Aorta (tissue), 5 donors: ENCODE measurements around the gene CYSTM1. TPM values are rescaled to one million over a fixed set of nuclear protein-coding genes. Genes with fewer than 3 reads are reported as not detected.
"Not testable (repeated sequence)": the region's sequence is repeated elsewhere in the genome, so short reads cannot be mapped to it uniquely, and the experiment has no call there.

Experiments
- ATAC-seq: fragments of 200-7000 bp; cut with Tn5 transposase; one replicate; pipeline ENCODE4 v1.9.1; 2022; ENCODE audit warnings: moderate library complexity; ENCODE audit not compliant: low FRiP score
- DNase-seq, 2 donors: peaks; one replicate each; pipeline ENCODE4 v3.0.0-alpha.2; 2020
- H3K27ac ChIP-seq, 2 donors: one replicate each; pipeline ENCODE4 v1.5.1; 2013; ENCODE audit warnings: low read length in 2 of 2, mild to moderate bottlenecking in 2 of 2, moderate library complexity in 2 of 2, control low read depth in 1 of 2, inconsistent platforms in 1 of 2, low read depth in 1 of 2
- H3K27me3 ChIP-seq, 2 donors: one replicate each; pipeline ENCODE4 v1.6.1; 2013; ENCODE audit warnings: control low read depth in 1 of 2, low read length in 1 of 2, mild to moderate bottlenecking in 1 of 2, moderate library complexity in 1 of 2; ENCODE audit not compliant: insufficient read depth in 2 of 2, control insufficient read depth in 1 of 2
- H3K36me3 ChIP-seq, 2 donors: one replicate each; pipeline ENCODE4 v1.6.1; 2013; ENCODE audit warnings: control low read depth in 1 of 2, low read length in 1 of 2, mild to moderate bottlenecking in 1 of 2; ENCODE audit not compliant: insufficient read depth in 2 of 2, control insufficient read depth in 1 of 2
- H3K4me1 ChIP-seq, 2 donors: one replicate each; pipeline ENCODE4 v1.6.1; 2013; ENCODE audit warnings: low read length in 2 of 2, control low read depth in 1 of 2, mild to moderate bottlenecking in 1 of 2, moderate library complexity in 1 of 2; ENCODE audit not compliant: insufficient read depth in 2 of 2, control insufficient read depth in 1 of 2
- H3K4me3 ChIP-seq, 2 donors: one replicate each; pipeline ENCODE4 v1.5.1; 2013; ENCODE audit warnings: low read length in 2 of 2, control low read depth in 1 of 2, mild to moderate bottlenecking in 1 of 2
- H3K9me3 ChIP-seq: one replicate; pipeline ENCODE4 v1.6.1; 2013; ENCODE audit warnings: mild to moderate bottlenecking, low read length; ENCODE audit not compliant: control insufficient read depth
- WGBS, 2 donors: extraction: QIAGEN DNeasy Blood & Tissue Kit; methylation state at CpG; one replicate each; pipeline ENCODE4 v1.1.7; 2013; 5-methylcytosine and 5-hydroxymethylcytosine counted together
- intact Hi-C, 2 donors: fragments of 100-400 bp; cut with DNase I; formaldehyde crosslinking; loops; one replicate each; pipeline versions ENCODE4 v1.14.2 to v1.15.0; 2022
- polyA plus RNA-seq, 2 donors: library from polyadenylated mRNA; stranded (reverse); fragments of 200-250 nt; gene quantifications; one replicate each; pipeline ENCODE4 v1.2.3, GENCODE V29; 2013
- total RNA-seq, 2 donors: library from RNA; stranded (reverse); fragmentation: NEBNext Ultra II Directional; extraction: Animal tissue kit (Norgen Biotek cat#: 25700); gene quantifications; one replicate each; pipeline ENCODE4 v1.2.1, GENCODE V29; 2021
- donor health status: healthy with polysubstance abuse.
- donor health status: Bipolar disorder and iron deficiency.
- donor health status: DM: no; HTN: no; CAD: no.
- donor health status: DM: no; HTN: no; CAD: no.
- donor health status: DM: yes; HTN: yes; CAD: no.

The CYSTM1 gene
- total and polyA plus RNA-seq, 4 donors = 44.7 to 179 (median 64.8) TPM

GRCh38 chr5:140153255-140153654 lies 21.7 kb upstream of the CYSTM1 start:
- H3K27ac ChIP-seq = no peak overlapping the region
- WGBS, 2 donors = 46 to 51% methylated on average over 7 of the region's 7 CpGs
- DNase-seq (no peak), ATAC-seq (no peak)
- no peaks in the 10 kb centered on the region for H3K27me3 ChIP-seq
- no peaks in the 10 kb centered on the region for H3K9me3 ChIP-seq
- no peaks in the 10 kb centered on the region for H3K4me1 ChIP-seq
- H3K4me3 ChIP-seq = no peak overlapping the region
- no peaks in the 10 kb centered on the region for H3K36me3 ChIP-seq
- intact Hi-C loops = no loop called here

GRCh38 chr5:140153905-140154304 lies 21.1 kb upstream of the CYSTM1 start:
- intact Hi-C loops = no loop called here
- no peak for ATAC-seq

GRCh38 chr5:140154710-140155381 lies 20.1 kb upstream of the CYSTM1 start:
- H3K36me3 ChIP-seq, H3K4me3 ChIP-seq, DNase-seq, H3K4me1 ChIP-seq, H3K27ac ChIP-seq, H3K27me3 ChIP-seq, ATAC-seq, H3K9me3 ChIP-seq: not testable (repeated sequence)
- WGBS, 2 donors = 90 to 91% methylated on average over 21 of the region's 21 CpGs
- intact Hi-C loops = loop anchor here in 1 of 2 donors (5.0 kb wide), 1 partner anchor 368 kb away; no protein-coding TSS in a partner anchor

More at GRCh38 chr5:140153905-140154304, 21.1 kb upstream of the CYSTM1 start:
- Histone ChIP-seq H3K9me3 (no peaks in the 10 kb centered on the region), H3K4me1 (no peaks in the 10 kb centered on the region), H3K27me3 (no peaks in the 10 kb centered on the region), H3K27ac (no peak overlapping the region), H3K4me3 (no peak overlapping the region), H3K36me3 (no peaks in the 10 kb centered on the region)
- whole genome bisulfite sequencing, 2 donors = 4 to 28% methylated on average over 8 of the region's 8 CpGs
- DNase-seq = no peak

GRCh38 chr5:140157032-140157781 lies 17.8 kb upstream of the CYSTM1 start:
- Histone ChIP-seq H3K27me3 (no peaks in the 10 kb centered on the region), H3K36me3 (no peaks in the 10 kb centered on the region), H3K4me1 (no peaks in the 10 kb centered on the region), H3K4me3 (no peak overlapping the region), H3K9me3 (no peaks in the 10 kb centered on the region), H3K27ac (no peak overlapping the region)
- WGBS, 2 donors = 7% methylated on average over 30 of the region's 30 CpGs
- intact Hi-C loops = loop anchor here (1.0 to 5.0 kb wide), 3 partner anchors 84 to 370 kb away; no protein-coding TSS in a partner anchor
- peak; percentile 91 to 96 for DNase-seq
- ATAC-seq = peak; percentile 95

GRCh38 chr5:140159014-140159927 lies 15.7 kb upstream of the CYSTM1 start:
- ATAC-seq (no peak), DNase-seq (no peak)
- Histone ChIP-seq H3K4me3 (no peak overlapping the region), H3K27ac (no peak overlapping the region), H3K4me1 (no peaks in the 10 kb centered on the region), H3K9me3 (no peaks in the 10 kb centered on the region), H3K27me3 (no peaks in the 10 kb centered on the region), H3K36me3 (no peaks in the 10 kb centered on the region)
- intact Hi-C loops = loop anchor here in 1 of 2 donors (5.0 kb wide), 1 partner anchor 372 kb away; no protein-coding TSS in a partner anchor
- 80 to 85% methylated on average over 7 of the region's 7 CpGs for WGBS, 2 donors

GRCh38 chr5:140162275-140162674 lies 12.7 kb upstream of the CYSTM1 start:
- WGBS, 2 donors = 93% methylated on average over 5 of the region's 5 CpGs

GRCh38 chr5:140162781-140163180 lies 12.2 kb upstream of the CYSTM1 start:
- Histone ChIP-seq H3K36me3 (no peaks in the 10 kb centered on the region), H3K27me3 (no peaks in the 10 kb centered on the region), H3K9me3 (no peaks in the 10 kb centered on the region), H3K4me1 (peaks cover 2 to 7% of the 10 kb centered on the region in 2 donors), H3K27ac (no peak overlapping the region), H3K4me3 (no peak overlapping the region)
- 76 to 80% methylated on average over 5 of the region's 5 CpGs for WGBS, 2 donors
- intact Hi-C loops = no loop called here
- ATAC-seq (no peak), DNase-seq (no peak)

More at GRCh38 chr5:140162275-140162674, 12.7 kb upstream of the CYSTM1 start:
- H3K9me3 ChIP-seq = no peaks in the 10 kb centered on the region
- no peaks in the 10 kb centered on the region for H3K27me3 ChIP-seq
- H3K36me3 ChIP-seq = no peaks in the 10 kb centered on the region
- intact Hi-C loops = no loop called here
- H3K4me3 ChIP-seq = no peak overlapping the region
- DNase-seq (peak in 1 of 2 donors; percentile 24), ATAC-seq (no peak)
- H3K4me1 ChIP-seq = peaks cover 2 to 7% of the 10 kb centered on the region in 2 donors
- no peak overlapping the region for H3K27ac ChIP-seq
